C4-2B (cell line): Measurements from ENCODE around the gene SLC35B3.

ENCODE experiments used
- CTCF ChIP-seq: fragments of 450-650 bp; conservative IDR thresholded peaks from 2 replicates; pipeline ENCODE4 v1.5.1; 2017; ENCODE audit warnings: mild to moderate bottlenecking
- ZFX ChIP-seq: fragments of 450-650 bp; IDR thresholded peaks from 2 replicates; pipeline ENCODE4 v1.6.1; 2017

GRCh38 chr6:8402546-8402945 lies 32.8 kb downstream of the SLC35B3 start:
- TF ChIP-seq CTCF (no peak), ZFX (no peak)
